ENCODE measurements around the gene GPR158. TPM values are rescaled to one million over a fixed set of nuclear protein-coding genes. Genes with fewer than 3 reads are reported as not detected.

The GPR158 gene
- total and polyA plus RNA-seq, 9 donors = 0.05 to 0.13 (median 0.09) TPM

- no peak for DNase-seq
- H3K27ac ChIP-seq (ENCODE audit: low read length) = no peak overlapping the region
- H3K36me3 ChIP-seq (ENCODE audit: control insufficient read depth, insufficient read depth, low read length) = no peaks in the 10 kb centered on the region
- no peaks in the 10 kb centered on the region for H3K4me1 ChIP-seq (ENCODE audit: control insufficient read depth, insufficient read depth, low read length)
- H3K9me3 ChIP-seq (replicated peaks; ENCODE audit: control insufficient read depth, low read depth, low read length) = peaks cover 20% of the 10 kb centered on the region
- H3K4me3 ChIP-seq (ENCODE audit: low read length) = no peak overlapping the region
- no peaks in the 10 kb centered on the region for H3K27me3 ChIP-seq (ENCODE audit: control insufficient read depth, insufficient read depth, low read length)
Observed at GRCh38 chr10:25388862-25389206, 214.0 kb downstream of the GPR158 start.

GRCh38 chr10:25390733-25391132 lies 215.9 kb downstream of the GPR158 start:
- Histone ChIP-seq H3K36me3 (ENCODE audit: control insufficient read depth, insufficient read depth, low read length) (no peaks in the 10 kb centered on the region), H3K27ac (ENCODE audit: low read length) (no peak overlapping the region), H3K9me3 (replicated peaks; ENCODE audit: control insufficient read depth, low read depth, low read length) (peaks cover 20% of the 10 kb centered on the region), H3K4me3 (ENCODE audit: low read length) (no peak overlapping the region), H3K27me3 (ENCODE audit: control insufficient read depth, insufficient read depth, low read length) (no peaks in the 10 kb centered on the region), H3K4me1 (ENCODE audit: control insufficient read depth, insufficient read depth, low read length) (no peaks in the 10 kb centered on the region)
- 56% methylated on average over 3 of the region's 3 CpGs for WGBS (ENCODE audit: insufficient coverage)
- DNase-seq = no peak

- no CpG with 5 or more reads among the region's 3 CpGs for WGBS (ENCODE audit: insufficient coverage)
- Histone ChIP-seq H3K4me3 (ENCODE audit: low read length) (no peak overlapping the region), H3K36me3 (ENCODE audit: control insufficient read depth, insufficient read depth, low read length) (no peaks in the 10 kb centered on the region), H3K9me3 (replicated peaks; ENCODE audit: control insufficient read depth, low read depth, low read length) (peaks cover 20% of the 10 kb centered on the region), H3K4me1 (ENCODE audit: control insufficient read depth, insufficient read depth, low read length) (no peaks in the 10 kb centered on the region), H3K27ac (ENCODE audit: low read length) (no peak overlapping the region), H3K27me3 (ENCODE audit: control insufficient read depth, insufficient read depth, low read length) (no peaks in the 10 kb centered on the region)
- no peak for DNase-seq
Observed at GRCh38 chr10:25392132-25392531, 217.3 kb downstream of the GPR158 start.

- peaks cover 12% of the 10 kb centered on the region for H3K9me3 ChIP-seq (replicated peaks; ENCODE audit: control insufficient read depth, low read depth, low read length)
- no peaks in the 10 kb centered on the region for H3K4me1 ChIP-seq (ENCODE audit: control insufficient read depth, insufficient read depth, low read length)
- H3K4me3 ChIP-seq (ENCODE audit: low read length) = no peak overlapping the region
- H3K36me3 ChIP-seq (ENCODE audit: control insufficient read depth, insufficient read depth, low read length) = no peaks in the 10 kb centered on the region
- WGBS (ENCODE audit: insufficient coverage) = no CpG with 5 or more reads among the region's 2 CpGs
- no peaks in the 10 kb centered on the region for H3K27me3 ChIP-seq (ENCODE audit: control insufficient read depth, insufficient read depth, low read length)
- H3K27ac ChIP-seq (ENCODE audit: low read length) = no peak overlapping the region
- DNase-seq = no peak
Observed at GRCh38 chr10:25393621-25394020, 218.8 kb downstream of the GPR158 start.

- no peak for DNase-seq
Observed at GRCh38 chr10:25398680-25399079, 223.9 kb downstream of the GPR158 start.

GRCh38 chr10:25405871-25406270 lies 231.1 kb downstream of the GPR158 start:
- H3K9me3 ChIP-seq (replicated peaks; ENCODE audit: control insufficient read depth, low read depth, low read length) = no peaks in the 10 kb centered on the region
- H3K27me3 ChIP-seq (ENCODE audit: control insufficient read depth, insufficient read depth, low read length) = no peaks in the 10 kb centered on the region
- H3K27ac ChIP-seq (ENCODE audit: low read length) = no peak overlapping the region
- 73% methylated on average over 1 of the region's 1 CpG for WGBS (ENCODE audit: insufficient coverage)
- DNase-seq = no peak
- no peaks in the 10 kb centered on the region for H3K4me1 ChIP-seq (ENCODE audit: control insufficient read depth, insufficient read depth, low read length)
- no peaks in the 10 kb centered on the region for H3K36me3 ChIP-seq (ENCODE audit: control insufficient read depth, insufficient read depth, low read length)
- H3K4me3 ChIP-seq (ENCODE audit: low read length) = no peak overlapping the region

More at GRCh38 chr10:25398680-25399079, 223.9 kb downstream of the GPR158 start:
- Histone ChIP-seq H3K27ac (ENCODE audit: low read length) (no peak overlapping the region), H3K4me1 (ENCODE audit: control insufficient read depth, insufficient read depth, low read length) (no peaks in the 10 kb centered on the region), H3K36me3 (ENCODE audit: control insufficient read depth, insufficient read depth, low read length) (no peaks in the 10 kb centered on the region), H3K9me3 (replicated peaks; ENCODE audit: control insufficient read depth, low read depth, low read length) (no peaks in the 10 kb centered on the region), H3K27me3 (ENCODE audit: control insufficient read depth, insufficient read depth, low read length) (no peaks in the 10 kb centered on the region), H3K4me3 (ENCODE audit: low read length) (no peak overlapping the region)
- no CpG with 5 or more reads among the region's 3 CpGs for WGBS (ENCODE audit: insufficient coverage)

GRCh38 chr10:25417611-25418010 lies 242.8 kb downstream of the GPR158 start:
- DNase-seq = no peak
- Histone ChIP-seq H3K9me3 (replicated peaks; ENCODE audit: control insufficient read depth, low read depth, low read length) (no peaks in the 10 kb centered on the region), H3K4me3 (ENCODE audit: low read length) (no peak overlapping the region), H3K27ac (ENCODE audit: low read length) (no peak overlapping the region), H3K27me3 (ENCODE audit: control insufficient read depth, insufficient read depth, low read length) (no peaks in the 10 kb centered on the region), H3K36me3 (ENCODE audit: control insufficient read depth, insufficient read depth, low read length) (no peaks in the 10 kb centered on the region), H3K4me1 (ENCODE audit: control insufficient read depth, insufficient read depth, low read length) (no peaks in the 10 kb centered on the region)
- no CpG with 5 or more reads among the region's 2 CpGs for WGBS (ENCODE audit: insufficient coverage)

- H3K36me3 ChIP-seq (ENCODE audit: control insufficient read depth, insufficient read depth, low read length) = no peaks in the 10 kb centered on the region
- no peaks in the 10 kb centered on the region for H3K4me1 ChIP-seq (ENCODE audit: control insufficient read depth, insufficient read depth, low read length)
- no peaks in the 10 kb centered on the region for H3K27me3 ChIP-seq (ENCODE audit: control insufficient read depth, insufficient read depth, low read length)
- no peak overlapping the region for H3K27ac ChIP-seq (ENCODE audit: low read length)
- H3K9me3 ChIP-seq (replicated peaks; ENCODE audit: control insufficient read depth, low read depth, low read length) = no peaks in the 10 kb centered on the region
- DNase-seq = no peak
- WGBS (ENCODE audit: insufficient coverage) = no CpG with 5 or more reads among the region's 2 CpGs
- no peak overlapping the region for H3K4me3 ChIP-seq (ENCODE audit: low read length)
Observed at GRCh38 chr10:25425776-25426175, 251.0 kb downstream of the GPR158 start.

- no peak overlapping the region for H3K27ac ChIP-seq (ENCODE audit: low read length)
Observed at GRCh38 chr10:25436431-25436830, 261.6 kb downstream of the GPR158 start.

GRCh38 chr10:25441270-25441669 lies 266.5 kb downstream of the GPR158 start:
- WGBS (ENCODE audit: insufficient coverage) = 44% methylated on average over 1 of the region's 1 CpG
- no peak for DNase-seq
- Histone ChIP-seq H3K27me3 (ENCODE audit: control insufficient read depth, insufficient read depth, low read length) (no peaks in the 10 kb centered on the region), H3K4me3 (ENCODE audit: low read length) (no peak overlapping the region), H3K4me1 (ENCODE audit: control insufficient read depth, insufficient read depth, low read length) (no peaks in the 10 kb centered on the region), H3K27ac (ENCODE audit: low read length) (no peak overlapping the region), H3K9me3 (replicated peaks; ENCODE audit: control insufficient read depth, low read depth, low read length) (no peaks in the 10 kb centered on the region), H3K36me3 (ENCODE audit: control insufficient read depth, insufficient read depth, low read length) (no peaks in the 10 kb centered on the region)

More at GRCh38 chr10:25436431-25436830, 261.6 kb downstream of the GPR158 start:
- WGBS (ENCODE audit: insufficient coverage) = 86% methylated on average over 1 of the region's 2 CpGs
- H3K36me3 ChIP-seq (ENCODE audit: control insufficient read depth, insufficient read depth, low read length) = no peaks in the 10 kb centered on the region
- no peaks in the 10 kb centered on the region for H3K4me1 ChIP-seq (ENCODE audit: control insufficient read depth, insufficient read depth, low read length)
- H3K27me3 ChIP-seq (ENCODE audit: control insufficient read depth, insufficient read depth, low read length) = no peaks in the 10 kb centered on the region
- H3K4me3 ChIP-seq (ENCODE audit: low read length) = no peak overlapping the region
- no peaks in the 10 kb centered on the region for H3K9me3 ChIP-seq (replicated peaks; ENCODE audit: control insufficient read depth, low read depth, low read length)
- no peak for DNase-seq

GRCh38 chr10:25444266-25444665 lies 269.5 kb downstream of the GPR158 start:
- Histone ChIP-seq H3K36me3 (ENCODE audit: control insufficient read depth, insufficient read depth, low read length) (no peaks in the 10 kb centered on the region), H3K4me3 (ENCODE audit: low read length) (no peak overlapping the region), H3K9me3 (replicated peaks; ENCODE audit: control insufficient read depth, low read depth, low read length) (no peaks in the 10 kb centered on the region), H3K4me1 (ENCODE audit: control insufficient read depth, insufficient read depth, low read length) (no peaks in the 10 kb centered on the region), H3K27me3 (ENCODE audit: control insufficient read depth, insufficient read depth, low read length) (no peaks in the 10 kb centered on the region), H3K27ac (ENCODE audit: low read length) (no peak overlapping the region)
- no peak for DNase-seq
- 99% methylated on average over 6 of the region's 6 CpGs for WGBS (ENCODE audit: insufficient coverage)
